GM19324 (cell line): ENCODE measurements around the gene HSPB3.
"Not testable (repeated sequence)": the region's sequence is repeated elsewhere in the genome, so short reads cannot be mapped to it uniquely, and the experiment has no call there.

Experiments
- ATAC-seq: cut with Tn5 transposase; IDR thresholded peaks from one replicate; pipeline ENCODE4 v1.9.1; 2021; ENCODE audit warnings: mild to moderate bottlenecking, moderate library complexity; ENCODE audit not compliant: unreplicated experiment, low FRiP score

Gene HSPB3

GRCh38 chr5:54455413-54456157 lies at the start of gene HSPB3:
TSS of gene HSPB3 (plus strand) at chr5:54455699. CDS start at chr5:54455790, 91 bp downstream.
- ATAC-seq, result no peak

GRCh38 chr5:54411176-54411575 lies 44.3 kb upstream of the HSPB3 start:
- no peak for ATAC-seq

GRCh38 chr5:54412913-54413312 lies 42.6 kb upstream of the HSPB3 start:
- no peak for ATAC-seq

GRCh38 chr5:54415147-54415546 lies 40.4 kb upstream of the HSPB3 start:
- ATAC-seq, result no peak

- ATAC-seq, result no peak
Measured at GRCh38 chr5:54415896-54416601, 39.5 kb upstream of the HSPB3 start.

- peak; percentile 46 for ATAC-seq
Measured at GRCh38 chr5:54419573-54420423, 35.7 kb upstream of the HSPB3 start.

GRCh38 chr5:54420511-54420910 lies 35.0 kb upstream of the HSPB3 start:
- not testable (repeated sequence) for ATAC-seq

GRCh38 chr5:54421976-54422375 lies 33.5 kb upstream of the HSPB3 start:
- no peak for ATAC-seq

GRCh38 chr5:54425258-54425657 lies 30.2 kb upstream of the HSPB3 start:
- ATAC-seq, result no peak

GRCh38 chr5:54426209-54426608 lies 29.3 kb upstream of the HSPB3 start:
- ATAC-seq, result no peak

GRCh38 chr5:54434650-54435049 lies 20.8 kb upstream of the HSPB3 start:
- not testable (repeated sequence) for ATAC-seq

GRCh38 chr5:54438620-54439389 lies 16.7 kb upstream of the HSPB3 start:
- no peak for ATAC-seq

GRCh38 chr5:54440456-54440893 lies 15.0 kb upstream of the HSPB3 start:
- ATAC-seq, result peak; percentile 74

GRCh38 chr5:54442271-54442670 lies 13.2 kb upstream of the HSPB3 start:
- ATAC-seq, result no peak

- no peak for ATAC-seq
Measured at GRCh38 chr5:54443270-54443669, 12.2 kb upstream of the HSPB3 start.

GRCh38 chr5:54445691-54446378 lies 9.7 kb upstream of the HSPB3 start:
- no peak for ATAC-seq

- ATAC-seq, result no peak
Measured at GRCh38 chr5:54446379-54446732, 9.1 kb upstream of the HSPB3 start.

GRCh38 chr5:54449923-54450322 lies 5.6 kb upstream of the HSPB3 start:
- no peak for ATAC-seq

- ATAC-seq, result no peak
Measured at GRCh38 chr5:54450542-54450941, 5.0 kb upstream of the HSPB3 start.

GRCh38 chr5:54453046-54453445 lies 2.5 kb upstream of the HSPB3 start:
- no peak for ATAC-seq
